Measurements from ENCODE around the gene PLCH1.

Gene PLCH1

DNA sequence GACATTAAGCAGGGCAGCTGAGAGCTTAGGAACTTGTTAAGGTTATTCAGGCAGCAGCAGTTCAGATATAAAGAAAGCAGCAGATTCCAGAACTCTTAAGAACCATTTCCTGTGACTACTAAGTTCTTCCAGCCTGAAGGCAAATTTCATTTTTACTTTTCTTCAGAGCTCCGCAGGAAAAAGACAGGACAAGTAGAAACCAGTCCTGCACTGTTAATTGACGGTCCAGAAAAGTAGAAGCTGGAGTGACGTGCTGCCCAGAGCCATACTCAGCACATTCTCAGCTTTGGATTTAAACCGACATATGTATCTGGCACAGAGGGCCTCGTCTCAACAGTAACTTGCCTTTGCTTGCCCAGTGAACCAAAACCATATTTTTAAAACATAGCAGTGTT lies 232.0 kb downstream of the PLCH1 start:
- H3K27ac ChIP-seq: no peak overlapping the region
- TF ChIP-seq, protein P1, sequence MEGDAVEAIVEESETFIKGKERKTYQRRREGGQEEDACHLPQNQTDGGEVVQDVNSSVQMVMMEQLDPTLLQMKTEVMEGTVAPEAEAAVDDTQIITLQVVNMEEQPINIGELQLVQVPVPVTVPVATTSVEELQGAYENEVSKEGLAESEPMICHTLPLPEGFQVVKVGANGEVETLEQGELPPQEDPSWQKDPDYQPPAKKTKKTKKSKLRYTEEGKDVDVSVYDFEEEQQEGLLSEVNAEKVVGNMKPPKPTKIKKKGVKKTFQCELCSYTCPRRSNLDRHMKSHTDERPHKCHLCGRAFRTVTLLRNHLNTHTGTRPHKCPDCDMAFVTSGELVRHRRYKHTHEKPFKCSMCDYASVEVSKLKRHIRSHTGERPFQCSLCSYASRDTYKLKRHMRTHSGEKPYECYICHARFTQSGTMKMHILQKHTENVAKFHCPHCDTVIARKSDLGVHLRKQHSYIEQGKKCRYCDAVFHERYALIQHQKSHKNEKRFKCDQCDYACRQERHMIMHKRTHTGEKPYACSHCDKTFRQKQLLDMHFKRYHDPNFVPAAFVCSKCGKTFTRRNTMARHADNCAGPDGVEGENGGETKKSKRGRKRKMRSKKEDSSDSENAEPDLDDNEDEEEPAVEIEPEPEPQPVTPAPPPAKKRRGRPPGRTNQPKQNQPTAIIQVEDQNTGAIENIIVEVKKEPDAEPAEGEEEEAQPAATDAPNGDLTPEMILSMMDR (IDR thresholded peaks at IDR 0.05): no peak
- no peak for TF ChIP-seq ZFX (IDR thresholded peaks at IDR 0.05; ENCODE audit: borderline replicate concordance)

DNA sequence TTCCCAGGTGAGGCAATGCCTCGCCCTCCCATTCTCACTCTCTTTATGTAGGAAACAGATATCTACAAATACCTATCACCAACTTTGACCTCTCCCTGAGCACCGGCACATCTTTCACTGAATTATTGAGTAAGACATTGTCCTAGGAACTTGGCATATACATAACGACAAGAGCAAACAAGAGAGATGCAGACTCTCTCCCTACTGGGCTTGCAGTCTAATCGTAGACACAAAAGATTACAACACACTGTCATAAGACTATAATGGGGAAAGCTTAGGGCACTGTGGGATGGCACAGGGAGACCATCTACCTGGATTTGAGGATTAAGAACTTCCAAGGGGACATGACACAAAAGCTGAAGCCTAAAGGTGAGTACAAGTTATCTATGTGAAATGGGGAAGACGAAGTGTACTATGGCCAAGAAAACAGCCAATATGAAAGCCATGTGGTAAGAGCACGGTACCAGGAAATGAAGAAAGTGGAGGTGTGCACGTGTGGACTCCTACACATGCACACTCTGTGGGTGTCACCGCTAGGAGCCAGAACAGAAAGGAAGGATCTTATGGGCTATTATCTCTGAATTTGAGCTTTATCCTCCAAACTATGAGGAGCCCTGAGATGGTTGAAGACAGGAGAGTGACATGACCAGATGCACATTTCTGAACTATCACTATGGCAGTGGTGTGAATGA lies 232.6 kb downstream of the PLCH1 start:
- TF ChIP-seq ZFX (IDR thresholded peaks at IDR 0.05; ENCODE audit: borderline replicate concordance): no peak
- TF ChIP-seq, protein P1 (IDR thresholded peaks at IDR 0.05): no peak
- no peak overlapping the region for H3K27ac ChIP-seq

DNA sequence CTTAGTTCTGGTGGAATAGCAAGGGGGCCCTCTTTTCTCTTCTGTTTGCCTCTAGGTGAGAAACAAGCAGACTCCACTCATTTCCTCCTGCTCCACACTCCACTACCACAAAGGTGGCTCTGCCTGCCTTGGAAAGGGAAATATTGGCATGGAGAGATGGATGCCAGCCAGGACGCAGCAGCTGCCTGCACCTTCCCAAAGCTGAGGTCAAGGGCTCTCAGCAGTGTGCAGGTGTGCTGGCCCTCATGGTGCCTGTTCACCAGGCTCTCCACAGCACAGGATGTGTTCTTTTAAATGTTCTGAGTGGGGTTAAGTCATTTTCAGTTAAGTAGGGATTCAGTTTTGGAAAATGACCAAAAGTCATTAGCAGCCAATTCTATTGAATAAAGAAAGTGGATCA lies 240.2 kb downstream of the PLCH1 start:
- TF ChIP-seq, protein P1 (IDR thresholded peaks at IDR 0.05): no peak
- TF ChIP-seq ZFX (IDR thresholded peaks at IDR 0.05; ENCODE audit: borderline replicate concordance): no peak
- no peak overlapping the region for H3K27ac ChIP-seq

DNA sequence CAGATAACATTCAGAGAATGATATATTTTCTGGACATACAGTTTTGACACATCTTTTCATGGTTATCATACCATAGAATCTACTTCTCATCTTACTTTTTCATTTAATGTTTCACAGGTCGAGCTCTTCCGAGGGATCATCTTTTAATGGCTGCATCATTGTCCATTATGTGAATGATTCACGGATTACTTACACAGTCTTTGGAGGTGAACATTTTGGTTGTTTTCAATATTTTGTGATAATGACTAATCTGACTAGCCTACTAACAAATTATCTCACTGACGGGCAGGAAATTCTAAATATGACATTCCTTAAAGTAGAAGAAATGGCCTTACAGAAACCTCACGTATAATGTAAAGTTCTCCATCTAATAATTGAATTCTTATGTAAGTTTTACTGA lies 242.2 kb downstream of the PLCH1 start:
- H3K27ac ChIP-seq: no peak overlapping the region
- no peak for TF ChIP-seq ZFX (IDR thresholded peaks at IDR 0.05; ENCODE audit: borderline replicate concordance)
- TF ChIP-seq, protein P1 (IDR thresholded peaks at IDR 0.05): no peak

DNA sequence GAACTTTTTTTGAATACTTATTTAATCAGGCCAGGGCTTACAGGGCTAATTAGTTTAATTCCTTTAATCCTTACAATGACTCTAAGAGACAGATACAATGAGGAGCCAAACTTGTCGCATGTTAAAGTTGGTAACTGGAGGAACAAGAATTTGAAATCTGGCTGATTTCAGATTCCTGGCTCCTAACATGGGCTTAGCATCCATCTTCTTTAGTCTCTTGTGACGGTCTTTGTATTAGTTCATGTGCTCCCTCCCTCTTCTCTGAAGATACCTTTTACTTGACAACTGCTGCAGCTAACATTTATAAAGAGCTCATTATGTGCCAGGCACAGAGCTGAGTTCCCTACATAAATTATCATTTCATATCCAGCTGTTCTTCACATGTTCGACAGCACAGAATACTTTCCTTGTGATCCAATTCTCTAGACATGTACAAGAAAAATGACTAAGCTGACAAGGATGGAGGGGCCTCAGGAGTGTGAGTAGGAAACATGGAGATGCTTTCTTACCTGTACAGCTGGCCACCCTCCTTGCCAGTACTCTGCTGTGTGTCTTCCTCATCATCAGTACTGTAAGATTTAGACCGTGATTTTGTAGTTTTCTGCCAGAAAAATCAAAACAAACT lies 244.6 kb downstream of the PLCH1 start:
- H3K27ac ChIP-seq: no peak overlapping the region
- TF ChIP-seq ZFX (IDR thresholded peaks at IDR 0.05; ENCODE audit: borderline replicate concordance): no peak
- TF ChIP-seq, protein P1 (IDR thresholded peaks at IDR 0.05): no peak

DNA sequence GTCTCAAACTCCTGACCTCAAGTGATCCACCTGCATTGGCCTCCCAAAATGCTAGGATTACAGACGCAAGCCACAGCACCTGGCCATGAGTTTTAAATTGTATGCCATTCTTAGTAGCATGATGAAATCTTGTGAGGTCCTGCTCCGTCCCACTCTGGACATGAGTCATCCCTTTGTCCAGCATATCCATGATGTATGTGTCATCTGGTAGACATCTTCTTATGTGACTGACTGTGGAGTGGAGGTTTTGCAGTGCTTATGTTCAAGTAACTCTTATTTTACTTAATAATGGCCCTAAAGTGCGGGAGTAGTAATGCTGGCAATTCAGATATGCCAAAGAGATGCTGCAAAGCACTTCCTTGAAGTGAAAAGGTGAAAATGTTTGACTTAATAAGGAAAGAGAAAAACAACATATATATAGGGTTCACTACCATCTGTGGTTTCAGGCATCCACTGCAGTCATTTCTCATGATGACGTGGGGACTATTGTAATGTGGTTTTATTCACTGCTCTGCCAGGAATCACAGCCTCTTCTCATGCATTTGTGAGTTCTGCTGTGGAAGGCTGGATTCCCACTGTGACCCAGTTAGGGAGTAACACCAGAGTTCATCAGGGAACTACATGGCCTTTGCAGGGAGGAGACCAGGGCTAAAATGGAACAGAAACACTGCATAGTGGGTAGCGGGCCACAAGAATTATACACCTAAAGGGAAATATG lies 246.8 kb downstream of the PLCH1 start:
- TF ChIP-seq, protein P1 (IDR thresholded peaks at IDR 0.05): no peak
- TF ChIP-seq ZFX (IDR thresholded peaks at IDR 0.05; ENCODE audit: borderline replicate concordance): no peak
- no peak overlapping the region for H3K27ac ChIP-seq

DNA sequence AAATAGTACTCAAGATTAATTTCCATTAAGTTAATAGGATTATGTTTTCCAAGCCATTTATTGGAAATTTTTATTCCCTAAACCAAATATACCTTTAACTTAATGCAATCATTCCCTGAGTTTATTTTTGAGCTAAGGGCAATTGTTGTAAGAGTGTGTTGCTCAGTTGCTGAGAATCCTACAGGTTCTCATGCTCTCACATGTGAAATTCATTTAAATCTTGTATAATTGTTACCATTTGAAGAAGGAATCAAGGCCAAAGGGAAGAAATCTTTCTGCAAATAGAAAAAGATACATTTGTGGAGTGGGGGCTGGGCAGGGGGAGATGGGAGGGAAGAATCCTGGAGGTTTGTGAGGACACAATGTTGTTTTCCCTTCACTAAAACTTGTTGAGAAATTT lies 248.7 kb downstream of the PLCH1 start:
- H3K27ac ChIP-seq: no peak overlapping the region
- TF ChIP-seq ZFX (IDR thresholded peaks at IDR 0.05; ENCODE audit: borderline replicate concordance): no peak
- TF ChIP-seq, protein P1 (IDR thresholded peaks at IDR 0.05): no peak

Measured in 22Rv1 (cell line).